A549 (cell line): Measurements from ENCODE around the gene GAGE12D.
"Not testable (repeated sequence)": the region's sequence is repeated elsewhere in the genome, so short reads cannot be mapped to it uniquely, and the experiment has no call there.

Source experiments
- CBX8 ChIP-seq: fragments of 200-600 bp; sonication (generic); IDR thresholded peaks from 2 replicates; pipeline ENCODE4 v1.6.1; 2016
- CHD2 ChIP-seq: fragments of 150-350 bp; IDR thresholded peaks from 2 replicates; pipeline ENCODE4 v1.6.1; 2014; ENCODE audit warnings: low read length; ENCODE audit not compliant: partially characterized antibody
- CTCF ChIP-seq: fragments of >200 bp; sonication (Bioruptor Twin); formaldehyde crosslinking; IDR thresholded peaks from 3 replicates; pipeline ENCODE4 v1.5.1; 2016
- ELK1 ChIP-seq: fragments of 150-350 bp; IDR thresholded peaks from 2 replicates; pipeline ENCODE4 v1.6.1; 2014; ENCODE audit warnings: low read depth, mild to moderate bottlenecking, low read length
- FOSL2 ChIP-seq, 2 experiments: fragments of 450-650 bp in 1 of 2; fragments of >200 bp in 1 of 2; sonication (Bioruptor Twin) in 1 of 2; formaldehyde crosslinking; IDR thresholded peaks; 2 replicates each; pipeline versions ENCODE4 v1.5.0 to v1.6.1; 2016 to 2020; ENCODE audit warnings: mild to moderate bottlenecking in 1 of 2, moderate library complexity in 1 of 2
- KDM1A ChIP-seq: fragments of 200-600 bp; sonication (generic); IDR thresholded peaks from 2 replicates; pipeline ENCODE4 v1.6.1; 2016; ENCODE audit warnings: low read depth, mild to moderate bottlenecking
- POLR2A ChIP-seq: IDR thresholded peaks from 2 replicates; pipeline ENCODE4 v1.6.1; 2012; ENCODE audit warnings: mild to moderate bottlenecking, low read length
- RFX5 ChIP-seq: fragments of 450-650 bp; IDR thresholded peaks from 2 replicates; pipeline ENCODE4 v1.7.1; 2014; ENCODE audit warnings: antibody characterized with exemption, mild to moderate bottlenecking, moderate library complexity
- TF ChIP-seq, protein P1 (sequence below): fragments of 250-450 bp; sonication (Bioruptor Pico); IDR thresholded peaks from 2 replicates; pipeline ENCODE4 v1.5.0; 2021; ENCODE audit warnings: mild to moderate bottlenecking, moderate library complexity, borderline replicate concordance
- TF ChIP-seq, protein P2 (sequence below): fragments of 200-600 bp; sonication (generic); IDR thresholded peaks from 2 replicates; pipeline ENCODE4 v1.6.1; 2016; ENCODE audit warnings: antibody characterized with exemption, mild to moderate bottlenecking, moderate library complexity

DNA sequence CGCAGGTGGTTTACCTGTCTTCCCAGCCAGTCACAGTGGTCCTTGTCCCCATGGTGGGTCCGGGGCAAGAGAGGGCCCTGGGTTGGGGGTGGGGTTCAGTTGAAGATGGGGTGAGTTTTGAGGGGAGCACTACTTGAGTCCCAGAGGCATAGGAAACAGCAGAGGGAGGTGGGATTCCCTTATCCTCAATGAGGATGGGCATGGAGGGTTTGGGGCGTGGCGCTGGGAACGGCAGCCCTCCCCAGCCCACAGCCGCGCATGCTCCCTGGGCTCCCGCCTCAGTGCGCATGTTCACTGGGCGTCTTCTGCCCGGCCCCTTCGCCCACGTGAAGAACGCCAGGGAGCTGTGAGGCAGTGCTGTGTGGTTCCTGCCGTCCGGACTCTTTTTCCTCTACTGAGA lies at the start of gene GAGE12D:
- not testable (repeated sequence) for TF ChIP-seq CTCF; POLR2A; KDM1A; ELK1; CHD2; FOSL2 (IDR thresholded peaks at IDR 0.05); FOSL2 (CRISPR knock-in tag; IDR thresholded peaks at IDR 0.05); CBX8; RFX5
- TF ChIP-seq, protein P1, sequence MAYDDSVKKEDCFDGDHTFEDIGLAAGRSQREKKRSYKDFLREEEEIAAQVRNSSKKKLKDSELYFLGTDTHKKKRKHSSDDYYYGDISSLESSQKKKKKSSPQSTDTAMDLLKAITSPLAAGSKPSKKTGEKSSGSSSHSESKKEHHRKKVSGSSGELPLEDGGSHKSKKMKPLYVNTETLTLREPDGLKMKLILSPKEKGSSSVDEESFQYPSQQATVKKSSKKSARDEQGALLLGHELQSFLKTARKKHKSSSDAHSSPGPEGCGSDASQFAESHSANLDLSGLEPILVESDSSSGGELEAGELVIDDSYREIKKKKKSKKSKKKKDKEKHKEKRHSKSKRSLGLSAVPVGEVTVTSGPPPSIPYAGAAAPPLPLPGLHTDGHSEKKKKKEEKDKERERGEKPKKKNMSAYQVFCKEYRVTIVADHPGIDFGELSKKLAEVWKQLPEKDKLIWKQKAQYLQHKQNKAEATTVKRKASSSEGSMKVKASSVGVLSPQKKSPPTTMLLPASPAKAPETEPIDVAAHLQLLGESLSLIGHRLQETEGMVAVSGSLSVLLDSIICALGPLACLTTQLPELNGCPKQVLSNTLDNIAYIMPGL (CRISPR knock-in tag), result not testable (repeated sequence)
- TF ChIP-seq, protein P2, sequence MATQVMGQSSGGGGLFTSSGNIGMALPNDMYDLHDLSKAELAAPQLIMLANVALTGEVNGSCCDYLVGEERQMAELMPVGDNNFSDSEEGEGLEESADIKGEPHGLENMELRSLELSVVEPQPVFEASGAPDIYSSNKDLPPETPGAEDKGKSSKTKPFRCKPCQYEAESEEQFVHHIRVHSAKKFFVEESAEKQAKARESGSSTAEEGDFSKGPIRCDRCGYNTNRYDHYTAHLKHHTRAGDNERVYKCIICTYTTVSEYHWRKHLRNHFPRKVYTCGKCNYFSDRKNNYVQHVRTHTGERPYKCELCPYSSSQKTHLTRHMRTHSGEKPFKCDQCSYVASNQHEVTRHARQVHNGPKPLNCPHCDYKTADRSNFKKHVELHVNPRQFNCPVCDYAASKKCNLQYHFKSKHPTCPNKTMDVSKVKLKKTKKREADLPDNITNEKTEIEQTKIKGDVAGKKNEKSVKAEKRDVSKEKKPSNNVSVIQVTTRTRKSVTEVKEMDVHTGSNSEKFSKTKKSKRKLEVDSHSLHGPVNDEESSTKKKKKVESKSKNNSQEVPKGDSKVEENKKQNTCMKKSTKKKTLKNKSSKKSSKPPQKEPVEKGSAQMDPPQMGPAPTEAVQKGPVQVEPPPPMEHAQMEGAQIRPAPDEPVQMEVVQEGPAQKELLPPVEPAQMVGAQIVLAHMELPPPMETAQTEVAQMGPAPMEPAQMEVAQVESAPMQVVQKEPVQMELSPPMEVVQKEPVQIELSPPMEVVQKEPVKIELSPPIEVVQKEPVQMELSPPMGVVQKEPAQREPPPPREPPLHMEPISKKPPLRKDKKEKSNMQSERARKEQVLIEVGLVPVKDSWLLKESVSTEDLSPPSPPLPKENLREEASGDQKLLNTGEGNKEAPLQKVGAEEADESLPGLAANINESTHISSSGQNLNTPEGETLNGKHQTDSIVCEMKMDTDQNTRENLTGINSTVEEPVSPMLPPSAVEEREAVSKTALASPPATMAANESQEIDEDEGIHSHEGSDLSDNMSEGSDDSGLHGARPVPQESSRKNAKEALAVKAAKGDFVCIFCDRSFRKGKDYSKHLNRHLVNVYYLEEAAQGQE, result not testable (repeated sequence)
